NCI-H2227 (cell line): ENCODE data around the gene SDF4.

Source experiments
- DNase-seq: peaks from one replicate; lab custom pipeline; 2025; ENCODE audit not compliant: unreplicated experiment; lab: John Stamatoyannopoulos, UW

Gene SDF4, protein sequence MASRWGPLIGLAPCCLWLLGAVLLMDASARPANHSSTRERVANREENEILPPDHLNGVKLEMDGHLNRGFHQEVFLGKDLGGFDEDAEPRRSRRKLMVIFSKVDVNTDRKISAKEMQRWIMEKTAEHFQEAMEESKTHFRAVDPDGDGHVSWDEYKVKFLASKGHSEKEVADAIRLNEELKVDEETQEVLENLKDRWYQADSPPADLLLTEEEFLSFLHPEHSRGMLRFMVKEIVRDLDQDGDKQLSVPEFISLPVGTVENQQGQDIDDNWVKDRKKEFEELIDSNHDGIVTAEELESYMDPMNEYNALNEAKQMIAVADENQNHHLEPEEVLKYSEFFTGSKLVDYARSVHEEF

DNA sequence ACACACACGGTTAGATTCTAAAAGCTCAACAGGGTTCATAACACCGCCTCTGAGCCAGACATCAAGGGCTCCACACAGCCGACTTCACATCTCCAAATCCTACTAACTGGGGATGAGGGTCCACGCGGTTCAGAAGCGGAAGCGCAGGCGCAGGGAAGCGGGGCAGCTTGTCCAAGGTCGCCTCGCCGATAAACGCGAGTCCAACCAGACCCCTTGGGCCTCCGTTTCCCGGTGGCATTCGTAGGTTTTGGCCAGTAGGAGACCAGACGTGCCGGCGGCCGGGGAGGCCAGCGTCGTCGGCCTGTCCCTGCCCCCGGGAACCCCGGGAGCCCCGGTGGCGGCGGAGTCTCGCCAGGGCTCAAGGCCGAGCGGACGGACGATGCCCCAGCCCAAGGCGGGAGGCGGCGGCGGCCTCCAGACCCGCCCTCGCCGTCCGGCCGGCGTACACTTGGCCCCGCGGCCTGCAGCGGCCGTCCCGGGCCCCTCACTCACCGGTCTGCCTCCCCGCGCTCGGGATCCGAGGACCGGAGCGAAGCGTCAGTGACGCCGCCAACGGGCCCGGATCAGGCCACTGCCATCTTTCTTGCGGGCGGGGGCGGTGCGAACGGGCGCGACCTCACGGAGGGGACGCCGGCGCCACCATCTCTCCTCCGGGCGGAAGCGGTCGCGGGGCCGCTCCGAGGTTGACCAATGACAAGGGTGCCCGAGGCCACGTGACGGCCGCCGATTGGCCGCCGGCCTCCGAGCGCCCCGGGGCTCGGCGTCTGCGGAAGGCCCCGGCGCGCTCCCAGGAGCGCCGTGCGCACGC, at the start of gene SDF4:
Gene SDF4 (minus strand): TSS at position 602 of the 808 bp plus-strand sequence. CDS start 3,229 bp downstream, outside the sequence.
- peak; percentile 99 for DNase-seq

DNA sequence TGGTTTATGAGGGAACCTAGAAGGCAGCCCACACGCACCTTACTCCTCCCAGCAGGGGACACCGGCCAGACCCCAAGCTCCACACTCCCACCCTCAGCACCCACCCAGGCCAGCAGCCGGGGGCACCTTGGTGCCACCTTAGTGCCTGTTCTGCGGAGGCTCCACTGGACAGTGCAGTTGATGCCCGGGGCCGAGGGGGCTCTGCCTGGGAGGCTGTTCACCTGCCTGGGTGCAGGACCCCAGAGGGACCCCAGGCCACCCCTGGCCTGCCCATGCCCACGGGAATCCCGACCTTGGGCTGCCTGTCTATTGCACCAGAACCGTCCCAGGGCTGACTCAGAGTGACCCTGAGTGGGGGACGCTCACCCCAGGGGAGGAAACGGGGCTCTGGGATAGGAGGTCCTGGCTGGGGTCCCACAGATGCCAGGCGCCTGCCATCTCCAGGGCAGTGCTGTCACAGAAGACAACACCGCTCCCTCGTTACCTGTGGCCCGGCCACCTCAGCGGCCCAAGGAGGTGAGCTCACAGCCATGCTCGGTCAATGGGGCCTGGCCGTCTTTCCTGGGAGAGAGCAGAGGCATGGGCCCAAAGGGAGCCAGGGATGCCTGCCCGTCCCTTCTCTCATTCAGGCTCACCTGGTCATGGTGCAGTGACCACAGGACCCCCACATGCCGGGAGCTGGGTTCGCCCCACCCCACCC, 49.1 kb upstream of the SDF4 start:
- no peak for DNase-seq

DNA sequence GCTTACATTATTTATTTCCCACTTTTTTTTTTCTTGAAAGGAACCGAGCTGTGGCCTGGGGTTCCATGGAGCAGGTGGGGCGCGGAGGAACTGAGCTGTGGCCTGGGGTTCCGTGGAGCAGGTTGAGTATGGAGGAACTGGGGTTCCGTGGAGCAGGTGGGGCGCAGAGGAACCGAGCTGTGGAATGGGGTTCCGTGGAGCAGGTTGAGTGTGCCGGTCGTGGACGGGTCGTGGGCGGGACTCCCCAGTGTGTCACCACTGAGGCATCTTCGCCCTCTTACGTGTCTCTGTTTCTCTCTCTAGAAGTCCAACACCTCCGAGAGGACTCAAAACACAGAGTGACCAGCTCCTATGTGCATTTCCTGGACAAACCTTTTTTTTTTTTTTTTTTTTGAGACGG, 47.2 kb upstream of the SDF4 start:
- DNase-seq = no peak

DNA sequence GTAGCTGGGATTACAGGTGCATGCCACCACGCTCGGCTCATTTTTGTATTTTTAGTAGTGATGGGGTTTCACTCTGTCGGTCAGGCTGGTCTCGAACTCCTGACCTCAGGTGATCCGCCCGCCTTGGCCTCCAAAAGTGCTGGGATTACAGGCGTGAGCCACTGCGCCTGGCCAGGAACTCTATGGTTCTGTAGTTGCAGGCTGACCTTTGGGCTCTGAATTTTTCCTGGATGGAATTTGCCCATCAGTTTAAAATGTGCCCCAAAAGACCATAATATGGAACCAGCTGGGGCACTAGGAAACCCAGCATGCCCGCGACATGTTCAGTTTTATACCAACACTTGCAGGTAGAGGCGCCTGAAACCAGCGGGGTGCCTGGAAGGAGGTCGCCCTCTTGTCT, 46.8 kb upstream of the SDF4 start:
- no peak for DNase-seq

DNA sequence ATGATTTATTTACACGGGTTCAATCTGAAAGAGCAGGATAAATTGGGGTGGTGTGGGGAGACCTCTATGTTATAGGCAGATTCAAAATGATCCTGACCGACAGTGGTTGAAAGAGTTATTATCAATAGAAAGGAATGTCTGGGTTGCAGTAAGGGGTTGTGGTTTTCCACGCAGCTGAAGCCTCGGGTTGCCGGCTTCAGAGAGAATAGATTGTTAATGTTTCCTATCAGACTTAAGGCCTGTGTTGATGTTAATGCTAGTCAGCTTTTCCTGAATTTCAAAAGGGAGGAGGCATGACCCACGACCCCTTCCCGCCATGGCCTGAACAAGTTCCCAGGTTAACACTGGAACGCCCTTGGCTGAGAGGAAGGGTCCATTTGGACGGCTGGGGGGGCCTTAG, 44.0 kb upstream of the SDF4 start:
- DNase-seq = no peak

DNA sequence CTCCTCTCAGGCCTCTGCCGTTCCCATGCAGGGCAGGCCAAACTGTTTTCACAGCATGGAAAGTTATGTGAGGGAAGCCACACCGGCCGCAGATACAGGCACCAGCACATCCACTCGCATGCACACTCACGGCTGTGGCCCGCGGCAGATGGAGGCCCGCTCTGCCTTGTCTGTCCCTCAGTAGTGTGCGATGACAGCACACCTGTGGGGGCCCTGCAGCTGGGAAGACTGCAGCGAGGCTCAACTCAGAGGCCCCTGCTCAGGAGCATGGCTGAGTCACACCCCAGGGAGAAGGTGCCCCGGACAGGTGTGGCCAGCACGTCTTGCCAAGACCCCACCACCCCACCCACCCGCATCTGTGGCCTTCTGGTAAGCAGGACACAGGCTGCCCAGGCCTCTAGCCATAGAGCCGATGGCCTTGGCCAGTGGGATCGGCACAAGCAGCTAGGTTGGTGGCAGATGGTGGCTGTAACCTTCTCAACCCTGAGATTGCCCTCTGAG, 43.2 kb upstream of the SDF4 start:
- no peak for DNase-seq

DNA sequence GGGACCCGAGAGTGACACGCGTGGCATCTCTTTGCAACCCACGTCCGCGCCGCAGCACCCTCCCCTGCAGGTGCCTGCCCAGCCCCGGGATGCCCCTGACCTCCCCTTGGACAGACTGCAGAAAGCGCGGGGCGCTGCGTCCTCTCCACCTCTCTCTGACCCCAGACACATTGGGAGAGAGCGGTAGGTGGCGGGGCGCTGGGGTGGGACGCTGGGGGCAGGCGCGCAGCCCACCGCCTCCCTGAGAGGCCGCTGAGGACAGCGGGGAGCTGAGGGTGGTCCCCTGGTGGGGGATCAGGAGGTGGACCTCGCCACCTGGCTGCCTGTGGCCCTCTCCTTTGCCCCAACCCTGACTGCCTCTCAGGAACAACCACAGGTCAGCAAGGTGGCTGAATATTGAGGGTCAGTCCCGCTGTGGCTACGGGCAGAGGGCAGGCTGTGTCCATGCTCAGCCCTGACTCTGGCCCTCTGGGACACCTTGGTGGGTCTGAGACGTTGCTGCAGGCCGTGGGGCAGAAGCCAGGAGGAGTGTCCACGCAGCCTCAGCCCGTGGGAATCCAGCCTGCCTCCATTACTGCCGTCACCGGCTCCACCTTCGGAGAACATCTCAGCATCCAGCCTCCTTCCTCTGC, 42.6 kb upstream of the SDF4 start:
- DNase-seq = no peak

DNA sequence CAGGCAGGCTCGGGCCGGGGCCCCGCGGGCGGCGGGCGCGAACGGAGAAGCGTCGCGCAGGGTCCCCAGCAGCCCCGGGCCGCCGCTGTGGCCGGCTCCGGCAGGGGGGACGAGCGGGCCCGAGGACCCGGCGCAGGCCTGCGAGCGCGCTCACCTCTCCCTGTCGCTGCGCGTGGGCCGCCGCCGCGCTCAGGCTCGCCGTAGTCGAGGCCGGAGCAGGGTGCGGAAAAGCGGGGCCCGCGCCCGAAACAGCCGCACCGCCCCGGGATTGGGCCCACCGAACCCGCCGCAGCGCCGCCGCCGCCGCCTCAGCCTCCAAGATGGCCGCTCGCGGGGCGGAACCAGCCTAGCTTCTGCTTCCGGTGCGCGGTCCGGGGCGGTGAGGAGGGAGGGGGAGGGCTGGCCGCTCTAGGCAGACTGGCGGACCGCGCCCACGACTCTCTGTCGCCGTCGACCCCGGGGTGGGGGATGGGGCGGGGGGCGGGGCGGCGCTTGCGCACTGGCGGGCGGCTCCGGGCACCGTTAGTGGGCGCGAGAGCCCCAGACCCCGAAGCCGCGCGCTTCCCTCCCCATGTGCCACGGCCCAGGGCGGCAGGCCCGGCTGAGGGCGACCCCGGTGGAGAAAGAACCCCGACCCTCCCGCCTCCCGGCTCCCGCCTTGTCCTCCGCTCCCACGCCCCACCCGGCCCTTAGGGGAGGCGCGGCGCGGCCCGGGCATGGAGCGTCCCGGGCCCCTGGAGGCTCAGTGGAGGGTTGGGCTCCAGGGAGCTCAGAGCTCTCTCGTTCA, 41.9 kb upstream of the SDF4 start, which contains the start of gene UBE2J2:
Gene UBE2J2 (minus strand): TSS at position 343 of the 787 bp plus-strand sequence. CDS start 5,862 bp downstream, outside the sequence.
- DNase-seq = peak; percentile 93

DNA sequence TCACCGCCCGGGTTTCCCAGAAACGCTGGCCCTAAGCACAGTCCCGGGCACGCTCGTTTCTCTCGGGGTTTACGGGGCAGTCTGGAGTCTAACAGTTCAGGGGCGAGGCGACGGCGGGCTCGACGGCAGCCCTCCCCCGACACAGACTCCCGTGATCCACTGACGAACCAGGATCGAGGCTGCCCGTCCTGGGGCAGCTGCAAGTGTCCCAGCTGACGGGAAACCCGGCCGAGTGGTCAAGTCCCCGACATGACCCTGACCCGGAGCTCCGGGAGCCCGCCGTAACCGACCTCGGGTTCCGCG, 41.4 kb upstream of the SDF4 start:
- no peak for DNase-seq

DNA sequence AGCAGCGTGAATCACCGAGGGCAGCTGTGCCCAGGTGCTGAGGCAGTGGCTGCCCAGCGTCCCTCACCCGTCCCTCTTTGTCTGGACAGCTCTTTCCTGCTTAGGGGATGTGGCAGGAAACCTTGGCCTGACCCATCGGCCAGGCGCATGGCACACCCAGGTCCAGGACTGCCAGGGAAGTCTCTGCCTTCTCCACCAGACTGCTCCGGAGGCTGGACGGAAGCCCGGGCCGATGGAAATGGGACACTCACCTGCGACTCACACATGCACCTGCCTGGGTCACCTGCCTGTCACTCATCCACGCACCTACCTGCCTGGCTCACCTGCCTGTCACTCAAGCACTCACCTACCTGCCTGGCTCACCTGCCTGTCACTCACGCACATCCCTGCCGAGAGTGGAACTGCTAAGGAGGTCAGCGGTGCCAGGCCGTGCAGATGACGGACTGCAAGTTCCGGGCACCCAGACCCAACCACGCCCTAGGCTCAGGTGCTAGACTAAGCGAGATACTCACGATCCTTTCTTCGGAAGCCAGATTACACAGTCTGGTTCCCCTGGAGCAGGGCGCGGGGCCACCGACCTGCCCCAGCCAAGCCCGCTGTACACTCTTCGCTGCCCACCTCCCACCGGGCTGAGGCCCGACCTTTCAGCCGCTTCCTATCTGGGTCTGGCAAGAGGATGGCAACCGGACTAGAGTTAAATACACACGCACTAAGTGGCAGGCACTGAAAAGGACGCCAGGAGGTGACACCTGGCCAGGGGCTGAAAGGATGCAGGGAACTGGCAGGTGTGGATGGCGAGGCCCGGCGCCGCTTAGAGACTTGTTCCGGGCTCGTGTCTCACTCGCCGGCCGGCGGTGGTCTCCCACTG, 40.8 kb upstream of the SDF4 start:
- DNase-seq = no peak

DNA sequence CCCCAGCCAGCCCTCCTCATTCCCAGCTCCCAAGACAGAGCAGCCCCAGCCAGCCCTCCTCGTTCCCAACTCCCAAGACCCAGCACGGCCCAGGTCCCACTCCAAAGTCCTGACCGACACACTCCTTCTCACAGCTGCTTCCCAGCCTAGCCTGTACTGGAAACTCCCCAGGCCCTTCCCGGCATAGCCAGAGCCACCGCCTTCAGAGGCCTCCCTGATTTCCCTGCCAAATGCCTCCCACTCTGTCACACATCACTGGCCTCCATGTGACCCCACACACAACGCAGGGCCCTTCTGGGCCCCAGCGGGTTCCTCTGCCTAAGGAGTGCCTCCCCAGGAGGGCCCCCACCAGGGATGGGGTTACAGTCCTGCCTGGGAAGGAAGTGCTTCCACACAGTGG, 39.0 kb upstream of the SDF4 start:
- no peak for DNase-seq

DNA sequence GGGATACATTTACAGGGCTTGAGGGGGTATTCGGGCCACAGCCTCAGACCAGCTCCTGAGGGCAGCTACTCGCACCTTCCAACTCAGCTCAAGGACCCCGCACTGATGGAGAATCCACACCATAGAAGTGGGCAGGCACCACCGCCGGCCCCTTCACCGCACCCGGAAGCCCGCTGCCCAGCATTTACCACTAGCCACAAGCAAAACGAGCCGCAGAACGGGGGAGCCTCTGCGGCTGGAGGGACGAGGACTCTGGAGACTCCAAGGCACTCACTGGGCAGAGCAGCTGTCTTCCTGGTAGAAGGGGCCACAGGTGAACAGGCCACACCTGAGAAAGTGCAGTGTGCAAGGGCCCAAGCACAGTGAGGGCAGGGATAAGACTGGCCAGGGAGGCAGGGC, 36.5 kb upstream of the SDF4 start:
- no peak for DNase-seq

DNA sequence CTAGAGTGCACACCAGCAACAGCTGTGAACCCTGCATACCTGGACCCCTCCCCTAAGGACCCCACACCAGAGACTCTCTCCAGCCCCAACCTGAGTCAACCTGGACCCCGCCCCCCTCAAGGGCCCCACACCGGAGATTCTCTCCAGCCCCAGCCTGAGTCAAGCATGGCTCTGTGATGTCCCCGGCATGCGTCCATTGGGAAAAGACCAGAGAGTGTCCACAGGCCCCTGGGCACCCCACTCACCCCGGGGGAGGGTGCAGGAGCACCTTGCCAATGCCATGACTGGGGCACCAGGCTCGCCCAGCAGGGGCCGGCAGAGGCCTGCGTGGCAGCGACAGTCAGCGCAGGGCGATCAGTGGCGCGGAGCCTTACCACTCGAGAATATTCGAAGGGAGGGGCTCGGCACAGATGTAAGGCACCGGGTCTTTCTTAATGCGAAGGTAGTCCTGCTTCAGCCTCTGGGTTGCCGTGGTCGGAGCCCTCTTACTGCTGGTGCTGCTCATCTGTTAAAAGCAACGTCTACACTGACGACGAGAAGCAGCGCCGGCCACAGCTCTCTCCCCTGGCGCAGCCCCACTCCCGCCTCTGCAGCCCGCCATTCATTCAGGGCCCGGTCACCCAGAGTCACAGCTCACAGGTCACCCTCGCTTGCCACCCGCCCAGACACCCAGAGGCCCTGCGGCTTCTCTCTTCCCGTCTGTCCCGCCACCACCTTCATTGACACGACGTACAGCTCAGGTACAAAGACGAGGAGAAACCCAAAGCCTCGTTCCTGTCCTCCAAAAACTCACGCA, 35.9 kb upstream of the SDF4 start:
- DNase-seq = no peak

DNA sequence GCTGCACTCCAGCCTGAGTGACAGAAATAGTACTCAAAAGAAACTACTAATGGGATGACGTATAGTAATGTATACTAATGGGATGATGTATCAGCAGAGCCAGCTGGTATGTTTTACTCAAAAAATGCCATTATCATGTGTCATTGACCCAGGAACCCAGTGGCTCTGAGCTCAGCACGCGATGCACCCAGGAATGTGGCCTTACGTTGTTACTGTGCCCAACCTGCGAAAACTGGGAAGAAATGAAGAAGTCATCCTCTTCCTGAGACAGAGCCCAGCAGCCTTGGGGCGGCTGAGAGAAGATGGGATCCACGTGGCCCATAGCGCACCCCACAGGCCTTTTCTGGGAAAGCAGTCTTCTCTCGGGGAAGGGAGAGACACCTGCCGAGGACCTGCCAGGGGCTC, 33.1 kb upstream of the SDF4 start:
- DNase-seq = no peak

DNA sequence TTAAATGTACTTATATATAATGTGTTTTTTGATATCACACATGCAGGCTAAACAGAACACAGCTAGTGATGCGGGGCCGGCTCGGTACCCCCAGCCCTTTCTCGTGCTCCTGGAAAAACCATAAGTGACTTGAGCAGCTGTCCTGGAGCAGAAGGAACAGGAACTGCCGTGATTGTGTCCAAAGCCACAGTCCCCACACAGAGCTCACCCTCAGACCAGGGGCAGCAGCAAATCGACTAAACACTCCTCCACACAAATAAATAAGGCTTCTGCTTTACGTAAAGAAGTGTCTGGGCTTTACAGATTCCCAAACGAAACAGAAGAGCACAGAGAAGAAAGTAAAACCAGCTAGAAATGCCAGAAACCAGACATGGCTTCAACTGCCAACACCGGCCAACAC, 32.2 kb upstream of the SDF4 start:
- no peak for DNase-seq

DNA sequence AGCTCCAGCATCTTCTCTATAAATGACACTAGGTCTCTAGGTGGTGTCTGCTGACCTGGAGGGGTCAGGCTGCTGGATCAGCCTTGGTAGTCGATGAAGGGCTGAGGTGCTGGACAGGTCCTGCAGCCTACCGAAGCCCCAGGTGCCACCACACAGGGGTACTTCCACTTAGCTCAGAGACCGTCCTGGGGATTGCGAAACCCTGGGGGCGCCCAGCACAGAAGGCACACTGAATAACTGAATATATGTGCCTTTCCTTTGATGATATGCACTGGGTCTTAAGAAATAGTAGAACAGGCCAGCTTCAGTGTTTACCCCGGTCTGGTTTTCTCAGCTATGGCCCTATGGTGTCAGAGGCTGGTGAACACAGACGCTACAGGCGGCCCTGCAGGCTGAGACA, 31.0 kb upstream of the SDF4 start:
- DNase-seq = no peak

DNA sequence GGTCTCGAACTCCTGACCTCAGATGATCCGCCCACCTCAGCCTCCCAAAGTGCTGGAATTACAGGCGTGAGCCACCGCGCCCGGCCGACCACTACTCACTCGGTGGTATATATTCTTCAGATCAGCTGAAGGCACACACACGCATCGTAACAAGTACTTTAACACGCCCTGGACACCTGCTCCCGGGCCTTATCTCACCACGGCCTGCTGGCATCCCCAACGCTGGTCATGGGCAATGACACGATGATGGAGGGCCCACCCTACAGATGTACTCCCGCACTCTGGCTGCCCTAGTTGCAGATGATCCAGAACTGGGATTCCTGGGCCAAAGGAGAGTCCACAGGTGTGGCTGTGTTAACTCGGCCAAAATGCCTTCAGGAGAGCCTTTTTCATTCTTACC, 30.3 kb upstream of the SDF4 start:
- no peak for DNase-seq

DNA sequence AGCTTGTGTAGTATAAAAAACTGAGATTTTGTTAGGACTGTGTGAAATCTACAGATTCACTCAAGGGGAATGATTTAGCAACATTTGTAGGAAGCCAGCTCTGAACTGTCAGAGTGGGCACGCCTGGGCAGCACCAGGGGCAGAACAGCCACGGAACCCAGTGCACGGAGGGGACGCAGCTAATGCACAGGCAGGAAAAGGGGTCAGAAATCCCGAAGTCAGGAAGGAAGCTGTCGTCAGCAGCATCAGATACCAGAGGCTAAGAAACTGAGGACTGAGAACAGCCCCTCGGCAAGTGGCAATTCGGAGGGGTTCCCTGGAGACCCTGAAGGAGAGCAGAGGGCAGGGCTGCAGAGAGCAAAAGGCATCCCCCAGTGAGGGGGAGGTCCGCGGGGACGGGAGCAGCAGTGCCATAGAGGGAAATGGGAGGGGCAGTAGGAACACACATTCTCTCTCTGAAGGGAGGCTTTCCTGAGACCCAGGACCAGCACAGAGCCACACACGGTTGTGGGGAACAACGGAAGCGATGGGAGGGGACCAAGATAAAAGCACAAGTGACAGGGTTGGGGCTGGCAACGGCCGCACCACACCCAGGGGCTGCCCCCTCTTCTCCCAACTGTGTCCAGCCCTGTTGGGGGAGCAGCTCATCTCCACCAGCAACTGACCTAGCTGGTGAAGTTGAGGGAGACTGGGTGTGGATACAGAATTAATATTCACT, 29.2 kb upstream of the SDF4 start:
- DNase-seq = no peak
